H9 (cell line): Measurements from ENCODE around the gene PXT1. TPM values are rescaled to one million over a fixed set of nuclear protein-coding genes. Genes with fewer than 3 reads are reported as not detected.

Experiments used
- DNase-seq: peaks from one replicate; pipeline ENCODE4 v3.0.0-alpha.2; 2017
- H2AFZ ChIP-seq: one replicate; pipeline ENCODE4 v1.6.1; 2013; ENCODE audit warnings: mild to moderate bottlenecking, low read length, control low read depth, moderate library complexity
- H2AK5ac ChIP-seq: 2 replicates; pipeline ENCODE4 v1.6.1; 2013; ENCODE audit warnings: low read length, control low read depth, mixed read lengths; ENCODE audit not compliant: insufficient read length
- H2BK120ac ChIP-seq: one replicate; pipeline ENCODE4 v1.6.1; 2013; ENCODE audit warnings: low read depth, mild to moderate bottlenecking, low read length, control low read depth, inconsistent platforms; ENCODE audit not compliant: poor library complexity, severe bottlenecking
- H2BK12ac ChIP-seq: 2 replicates; pipeline ENCODE4 v1.6.1; 2013; ENCODE audit warnings: low read length, control low read depth, mixed read lengths, low read depth; ENCODE audit not compliant: insufficient read length
- H2BK15ac ChIP-seq: 2 replicates; pipeline ENCODE4 v1.6.1; 2013; ENCODE audit warnings: low read depth, low read length, control low read depth
- H2BK20ac ChIP-seq: one replicate; pipeline ENCODE4 v1.6.1; 2013; ENCODE audit warnings: low read depth, mild to moderate bottlenecking, low read length, control low read depth, inconsistent platforms; ENCODE audit not compliant: poor library complexity, severe bottlenecking
- H2BK5ac ChIP-seq: 2 replicates; pipeline ENCODE4 v1.6.1; 2013; ENCODE audit warnings: low read length, control low read depth, mixed read lengths; ENCODE audit not compliant: insufficient read length
- H3K14ac ChIP-seq: 2 replicates; pipeline ENCODE4 v1.6.1; 2013; ENCODE audit warnings: low read length, control low read depth; ENCODE audit not compliant: insufficient read depth
- H3K18ac ChIP-seq: 2 replicates; pipeline ENCODE4 v1.6.1; 2013; ENCODE audit warnings: low read depth, mild to moderate bottlenecking, mixed read lengths, low read length, control low read depth; ENCODE audit not compliant: insufficient read length
- H3K23ac ChIP-seq: 2 replicates; pipeline ENCODE4 v1.6.1; 2013; ENCODE audit warnings: low read length, control low read depth, mixed read lengths, low read depth; ENCODE audit not compliant: insufficient read length
- H3K23me2 ChIP-seq: 2 replicates; pipeline ENCODE4 v1.6.1; 2013; ENCODE audit warnings: low read depth, mild to moderate bottlenecking, mixed read lengths, low read length, control low read depth; ENCODE audit not compliant: insufficient read length, poor library complexity, severe bottlenecking
- H3K27ac ChIP-seq: 2 replicates; pipeline ENCODE4 v1.5.1; 2013; ENCODE audit warnings: low read length, control low read depth, mixed read lengths, low read depth; ENCODE audit not compliant: insufficient read length
- H3K27me3 ChIP-seq: 2 replicates; pipeline ENCODE4 v1.6.1; 2013; ENCODE audit warnings: low read length, control low read depth, inconsistent platforms; ENCODE audit not compliant: insufficient read depth
- H3K4ac ChIP-seq: 2 replicates; pipeline ENCODE4 v1.6.1; 2013; ENCODE audit warnings: low read depth, mild to moderate bottlenecking, control low read depth, inconsistent platforms, low read length, moderate library complexity
- H3K4me1 ChIP-seq: 2 replicates; pipeline ENCODE4 v1.6.1; 2013; ENCODE audit warnings: low read length, control low read depth, inconsistent platforms; ENCODE audit not compliant: insufficient read depth
- H3K4me2 ChIP-seq: 2 replicates; pipeline ENCODE4 v1.6.1; 2013; ENCODE audit warnings: low read length, control low read depth, mixed read lengths; ENCODE audit not compliant: insufficient read length, insufficient read depth
- H3K56ac ChIP-seq: 2 replicates; pipeline ENCODE4 v1.6.1; 2013; ENCODE audit warnings: low read depth, mild to moderate bottlenecking, mixed read lengths, low read length, control low read depth; ENCODE audit not compliant: insufficient read length
- H3K79me1 ChIP-seq: 2 replicates; pipeline ENCODE4 v1.6.1; 2013; ENCODE audit warnings: low read depth, mild to moderate bottlenecking, moderate library complexity, low read length, control low read depth, inconsistent platforms; ENCODE audit not compliant: insufficient read depth, poor library complexity, severe bottlenecking
- H3K79me2 ChIP-seq: 2 replicates; pipeline ENCODE4 v1.6.1; 2013; ENCODE audit warnings: low read length, control low read depth, inconsistent platforms; ENCODE audit not compliant: insufficient read depth
- H3K9ac ChIP-seq: 2 replicates; pipeline ENCODE4 v1.6.1; 2013; ENCODE audit warnings: low read length, control low read depth, mixed read lengths; ENCODE audit not compliant: insufficient read length; ENCODE audit errors: extremely low read depth
- H3K9me3 ChIP-seq: one replicate; pipeline ENCODE4 v1.6.1; 2013; ENCODE audit warnings: low read depth, low read length, inconsistent platforms; ENCODE audit not compliant: control insufficient read depth
- H3T11ph ChIP-seq: one replicate; pipeline ENCODE4 v1.6.1; 2013; ENCODE audit warnings: mild to moderate bottlenecking, low read length, control low read depth, inconsistent platforms
- H4K20me1 ChIP-seq: one replicate; pipeline ENCODE4 v1.6.1; 2013; ENCODE audit not compliant: control insufficient read depth, insufficient read length, insufficient read depth
- H4K5ac ChIP-seq: 2 replicates; pipeline ENCODE4 v1.6.1; 2013; ENCODE audit warnings: low read depth, mild to moderate bottlenecking, mixed read lengths, low read length, control low read depth; ENCODE audit not compliant: insufficient read length
- H4K8ac ChIP-seq: replicated peaks from 2 replicates; pipeline ENCODE4 v1.6.1; 2013; ENCODE audit warnings: low read length, control low read depth, mixed read lengths, low read depth; ENCODE audit not compliant: insufficient read length
- H4K91ac ChIP-seq: 2 replicates; pipeline ENCODE4 v1.6.1; 2013; ENCODE audit warnings: low read depth, mild to moderate bottlenecking, moderate library complexity, mixed read lengths, low read length, control low read depth; ENCODE audit not compliant: insufficient read length
- H3K27ac Mint-ChIP-seq, 3 experiments: 2 replicates in 2 of 3; 3 replicates in 1 of 3; pipeline ENCODE4 v1.8.0; 2020 to 2021; ENCODE audit warnings: mixed read lengths in 3 of 3, mild to moderate bottlenecking in 1 of 3, moderate library complexity in 1 of 3
- H3K27me3 Mint-ChIP-seq: 2 replicates; pipeline ENCODE4 v1.8.0; 2021; ENCODE audit warnings: low read depth, mild to moderate bottlenecking, moderate library complexity, mixed read lengths
- H3K36me3 Mint-ChIP-seq, 3 experiments: 2 replicates in 2 of 3; 3 replicates in 1 of 3; pipeline ENCODE4 v1.8.0; 2020 to 2021; ENCODE audit warnings: low read depth in 3 of 3, mixed read lengths in 3 of 3; ENCODE audit not compliant: insufficient read depth in 1 of 3
- H3K4me1 Mint-ChIP-seq, 2 experiments: 2 replicates each; pipeline ENCODE4 v1.8.0; 2020; ENCODE audit warnings: mixed read lengths in 2 of 2
- H3K4me3 Mint-ChIP-seq, 2 experiments: 2 replicates in 1 of 2; 3 replicates in 1 of 2; pipeline ENCODE4 v1.8.0; 2020 to 2021; ENCODE audit warnings: mild to moderate bottlenecking in 2 of 2, mixed read lengths in 2 of 2, moderate library complexity in 1 of 2
- H3K9me3 Mint-ChIP-seq, 2 experiments: 2 replicates in 1 of 2; 3 replicates in 1 of 2; pipeline ENCODE4 v1.8.0; 2020; ENCODE audit warnings: mild to moderate bottlenecking in 2 of 2, mixed read lengths in 2 of 2, moderate library complexity in 1 of 2
- WGBS: extraction: QIAGEN DNeasy Blood & Tissue Kit; methylation state at CpG from one replicate; pipeline ENCODE4 v1.1.7; 2013; ENCODE audit warnings: missing lambda C conversion rate, low lambda C conversion rate, mixed read lengths; ENCODE audit not compliant: insufficient read length; ENCODE audit errors: extremely low coverage; 5-methylcytosine and 5-hydroxymethylcytosine counted together
- total RNA-seq: library from RNA; stranded (reverse); gene quantifications from 2 replicates; pipeline ENCODE4 v1.2.1, GENCODE V29; 2021
- TF ChIP-seq, protein P1 (sequence below): fragments of 200-600 bp; sonication (generic); conservative IDR thresholded peaks from 3 replicates; pipeline ENCODE4 v1.8.0; 2021; ENCODE audit warnings: antibody characterized with exemption, mild to moderate bottlenecking

Gene PXT1
- total RNA-seq, 1 experiment from 2014 or later = not detected

GRCh38 chr6:36368421-36368820, 74.2 kb downstream of the PXT1 start:
- no peak overlapping the region for H4K8ac ChIP-seq
- H3K4me1 ChIP-seq = no peaks in the 10 kb centered on the region
- no peak overlapping the region for H2BK20ac ChIP-seq
- H4K20me1 ChIP-seq = no peaks in the 10 kb centered on the region
- no peak overlapping the region for H3K4ac ChIP-seq
- H3K27ac ChIP-seq = no peak overlapping the region
- H3K4me1 Mint-ChIP-seq = peaks cover 6 to 17% of the 10 kb centered on the region in 2 experiments
- H4K91ac ChIP-seq = no peak overlapping the region
- H2BK120ac ChIP-seq = no peak overlapping the region
- H3K9me3 ChIP-seq = no peaks in the 10 kb centered on the region
- H2AK5ac ChIP-seq = no peak overlapping the region
- WGBS = no CpG with 5 or more reads among the region's 1 CpG
- H2BK12ac ChIP-seq = no peak overlapping the region
- H2BK15ac ChIP-seq = no peak overlapping the region
- TF ChIP-seq, protein P1, sequence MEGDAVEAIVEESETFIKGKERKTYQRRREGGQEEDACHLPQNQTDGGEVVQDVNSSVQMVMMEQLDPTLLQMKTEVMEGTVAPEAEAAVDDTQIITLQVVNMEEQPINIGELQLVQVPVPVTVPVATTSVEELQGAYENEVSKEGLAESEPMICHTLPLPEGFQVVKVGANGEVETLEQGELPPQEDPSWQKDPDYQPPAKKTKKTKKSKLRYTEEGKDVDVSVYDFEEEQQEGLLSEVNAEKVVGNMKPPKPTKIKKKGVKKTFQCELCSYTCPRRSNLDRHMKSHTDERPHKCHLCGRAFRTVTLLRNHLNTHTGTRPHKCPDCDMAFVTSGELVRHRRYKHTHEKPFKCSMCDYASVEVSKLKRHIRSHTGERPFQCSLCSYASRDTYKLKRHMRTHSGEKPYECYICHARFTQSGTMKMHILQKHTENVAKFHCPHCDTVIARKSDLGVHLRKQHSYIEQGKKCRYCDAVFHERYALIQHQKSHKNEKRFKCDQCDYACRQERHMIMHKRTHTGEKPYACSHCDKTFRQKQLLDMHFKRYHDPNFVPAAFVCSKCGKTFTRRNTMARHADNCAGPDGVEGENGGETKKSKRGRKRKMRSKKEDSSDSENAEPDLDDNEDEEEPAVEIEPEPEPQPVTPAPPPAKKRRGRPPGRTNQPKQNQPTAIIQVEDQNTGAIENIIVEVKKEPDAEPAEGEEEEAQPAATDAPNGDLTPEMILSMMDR = no peak
- no peak overlapping the region for H3K56ac ChIP-seq
- H3K23me2 ChIP-seq = no peaks in the 10 kb centered on the region
- no peak overlapping the region for H3K4me2 ChIP-seq
- H3K4me3 Mint-ChIP-seq = no peak overlapping the region
- no peak overlapping the region for H3K14ac ChIP-seq
- H3K27me3 Mint-ChIP-seq = peaks cover 2% of the 10 kb centered on the region
- no peaks in the 10 kb centered on the region for H3K27me3 ChIP-seq
- peaks cover 0 to 7% (median 0%) of the 10 kb centered on the region in 3 experiments; a peak in 2 of 7 replicates for H3K36me3 Mint-ChIP-seq
- peaks cover 0 to 4% of the 10 kb centered on the region in 2 experiments; a peak in 2 of 5 replicates for H3K9me3 Mint-ChIP-seq
- H3T11ph ChIP-seq = no peak overlapping the region
- 0 out of 2 replicates have a peak, but pooled peaks cover 2% of the 10 kb centered on the region for H3K79me2 ChIP-seq
- H3K18ac ChIP-seq = no peak overlapping the region
- no peak overlapping the region for H3K23ac ChIP-seq
- no peak overlapping the region for H2BK5ac ChIP-seq
- H2AFZ ChIP-seq = no peak overlapping the region
- DNase-seq = no peak
- H4K5ac ChIP-seq = no peak overlapping the region
- H3K27ac Mint-ChIP-seq = no peak overlapping the region
- H3K9ac ChIP-seq = no peak overlapping the region
- no peaks in the 10 kb centered on the region for H3K79me1 ChIP-seq
